Measurements from ENCODE around the gene DKK3.

DKK3 gene

DNA sequence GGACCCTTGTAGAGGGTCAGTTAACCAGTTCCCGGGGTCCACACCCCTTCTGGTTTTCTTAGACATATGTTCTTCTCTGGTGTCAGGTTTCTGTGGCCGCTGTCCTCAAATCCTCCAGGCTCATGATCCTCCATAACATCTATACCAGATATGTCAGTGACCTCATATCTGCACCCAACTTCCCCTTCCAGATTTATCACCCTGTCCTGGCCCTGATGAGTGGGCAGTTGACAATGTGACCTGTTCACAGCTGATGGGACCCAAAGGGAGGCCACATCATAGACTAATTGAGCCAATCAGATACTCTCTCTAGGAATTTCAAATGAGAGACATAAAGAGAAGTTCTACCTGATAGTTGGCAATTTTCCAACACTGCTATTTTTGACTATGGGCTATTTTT is 5.1 kb downstream of the DKK3 start:
- DNase-seq = no peak

DNA sequence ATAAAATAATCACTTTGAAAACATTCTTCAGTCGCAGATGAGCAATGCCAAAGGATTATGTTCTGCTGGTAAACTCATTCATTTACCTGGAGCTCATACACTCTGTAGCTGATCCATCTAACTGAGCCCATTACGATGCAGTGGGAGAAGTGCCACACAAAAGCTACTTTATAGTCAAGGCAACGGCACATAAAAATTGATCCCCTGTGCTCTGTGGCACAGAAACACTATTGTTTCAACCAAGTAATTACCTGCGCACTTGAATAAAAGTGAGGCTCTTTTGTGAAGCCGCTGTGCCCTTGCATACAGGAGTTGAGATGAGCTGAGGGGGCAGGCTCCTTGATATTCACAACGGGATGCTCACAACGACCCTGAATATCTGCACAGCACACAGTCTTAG is 7.2 kb downstream of the DKK3 start:
- DNase-seq = peak; percentile 29

DNA sequence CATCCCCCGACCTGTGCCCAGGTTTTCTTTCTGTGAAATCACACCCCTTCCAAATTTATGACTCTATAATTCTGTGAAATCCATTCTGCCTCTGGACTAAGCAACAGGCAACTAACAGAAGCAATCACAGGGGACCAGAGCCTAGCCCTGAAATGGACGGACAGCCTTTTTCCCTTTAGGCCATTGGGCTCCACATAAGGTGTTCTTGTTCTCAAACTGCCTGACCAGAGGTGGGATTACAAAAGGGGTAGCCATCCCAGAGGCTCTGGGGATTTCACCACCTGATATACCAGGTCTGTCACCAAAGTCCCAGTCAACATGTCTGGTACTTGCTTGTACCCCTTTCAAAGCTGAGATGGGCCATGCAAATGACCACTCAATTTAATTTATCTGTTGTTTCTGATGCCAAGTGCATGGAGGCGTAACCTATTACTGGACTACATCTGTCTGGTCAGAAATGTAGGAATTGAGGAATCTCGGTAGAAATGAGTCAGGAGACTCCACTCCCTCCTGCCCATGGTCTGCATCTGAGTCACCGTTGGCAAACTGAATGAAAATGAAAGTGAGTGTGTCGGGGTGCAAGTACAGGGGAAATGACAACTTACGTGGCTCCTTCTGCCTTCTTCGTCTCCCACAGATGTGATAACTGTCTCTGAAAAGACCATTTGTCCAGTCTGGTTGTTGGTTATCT is 10.2 kb downstream of the DKK3 start:
- DNase-seq = no peak

DNA sequence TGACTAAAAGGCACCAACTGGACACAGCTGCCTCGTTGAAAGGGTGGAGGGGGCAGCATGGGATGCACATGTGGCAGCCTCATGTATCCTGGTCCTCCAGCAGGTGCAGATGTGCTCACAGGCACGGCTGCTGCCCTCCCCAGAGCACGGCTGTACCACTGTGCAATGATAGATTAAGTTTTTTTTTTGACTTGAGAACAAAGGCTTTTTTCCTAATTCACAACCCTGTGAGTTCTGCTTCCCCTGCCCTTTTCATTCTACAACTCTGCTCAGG is 11.4 kb downstream of the DKK3 start:
- DNase-seq = no peak

DNA sequence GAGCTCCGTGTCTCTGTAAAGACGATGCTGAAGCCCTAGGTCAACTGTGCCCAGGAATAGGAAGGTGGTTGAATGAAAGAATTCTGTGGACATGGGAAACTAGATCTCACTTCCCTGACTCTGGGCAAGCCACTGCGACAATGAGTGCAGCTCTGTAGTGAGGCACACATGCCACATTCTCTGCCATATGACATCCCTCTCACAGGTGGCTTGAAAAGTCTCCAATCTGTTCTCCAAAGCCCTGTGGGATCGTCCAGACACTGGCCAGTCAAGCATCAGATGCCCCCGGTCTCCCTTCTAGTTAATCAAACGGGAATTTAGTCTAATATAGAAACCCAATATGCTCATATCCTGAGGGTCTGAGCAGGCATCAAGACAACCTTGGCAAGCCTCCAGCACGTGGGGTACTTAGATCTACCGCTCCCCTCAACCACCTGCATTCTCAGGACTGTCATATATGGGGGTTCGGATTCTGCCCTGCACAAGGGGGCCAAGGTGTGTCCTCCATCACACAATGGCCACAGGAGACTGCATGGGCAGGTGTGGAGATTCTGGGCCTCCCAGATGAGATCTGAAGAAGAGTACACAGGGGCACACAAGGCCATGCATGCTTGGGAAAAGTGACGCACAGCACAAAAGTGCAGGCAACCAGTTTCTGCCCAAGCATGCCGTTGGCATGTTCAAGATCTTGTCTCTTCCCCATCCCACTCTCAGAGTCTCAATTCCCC is 11.9 kb downstream of the DKK3 start:
- DNase-seq = no peak

DNA sequence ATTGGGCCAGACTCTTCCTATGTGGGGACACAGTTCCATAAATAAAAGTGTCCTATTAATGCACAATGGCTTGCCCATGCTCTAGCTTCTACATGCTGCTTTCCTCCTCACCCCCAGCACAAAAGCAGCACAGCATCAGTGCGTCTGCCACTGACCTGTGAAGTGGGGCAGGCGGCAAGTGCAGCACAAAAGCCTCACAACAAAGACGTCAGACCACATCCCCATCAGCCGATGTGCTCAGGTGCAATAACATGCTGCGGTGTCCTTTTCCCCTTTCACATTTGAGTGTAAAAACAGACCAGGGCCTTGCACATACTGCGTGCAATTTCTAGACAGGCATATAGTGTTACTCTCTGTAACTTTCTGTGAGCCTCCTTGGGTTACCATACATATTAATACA is 12.8 kb downstream of the DKK3 start:
- no peak for DNase-seq

DNA sequence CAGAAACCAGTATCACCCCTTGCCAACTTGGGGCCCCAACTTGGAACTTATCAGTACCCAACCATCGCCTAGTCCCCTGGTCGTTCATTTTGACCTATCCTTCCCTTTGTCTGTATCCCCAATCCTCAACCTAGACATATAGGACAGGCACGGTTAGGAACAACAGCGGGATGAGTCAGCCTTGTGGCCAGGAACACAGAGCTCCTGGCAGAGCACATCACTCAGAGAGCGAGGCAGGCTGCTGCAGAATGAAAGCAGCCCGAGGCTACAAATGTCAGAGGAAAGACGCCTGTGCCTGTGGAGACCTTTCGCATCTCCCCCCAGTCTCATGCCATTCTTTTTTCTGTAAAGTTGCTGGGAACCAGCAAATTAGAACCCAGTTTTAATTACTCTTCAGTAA is 14.6 kb downstream of the DKK3 start:
- DNase-seq = no peak

DNA sequence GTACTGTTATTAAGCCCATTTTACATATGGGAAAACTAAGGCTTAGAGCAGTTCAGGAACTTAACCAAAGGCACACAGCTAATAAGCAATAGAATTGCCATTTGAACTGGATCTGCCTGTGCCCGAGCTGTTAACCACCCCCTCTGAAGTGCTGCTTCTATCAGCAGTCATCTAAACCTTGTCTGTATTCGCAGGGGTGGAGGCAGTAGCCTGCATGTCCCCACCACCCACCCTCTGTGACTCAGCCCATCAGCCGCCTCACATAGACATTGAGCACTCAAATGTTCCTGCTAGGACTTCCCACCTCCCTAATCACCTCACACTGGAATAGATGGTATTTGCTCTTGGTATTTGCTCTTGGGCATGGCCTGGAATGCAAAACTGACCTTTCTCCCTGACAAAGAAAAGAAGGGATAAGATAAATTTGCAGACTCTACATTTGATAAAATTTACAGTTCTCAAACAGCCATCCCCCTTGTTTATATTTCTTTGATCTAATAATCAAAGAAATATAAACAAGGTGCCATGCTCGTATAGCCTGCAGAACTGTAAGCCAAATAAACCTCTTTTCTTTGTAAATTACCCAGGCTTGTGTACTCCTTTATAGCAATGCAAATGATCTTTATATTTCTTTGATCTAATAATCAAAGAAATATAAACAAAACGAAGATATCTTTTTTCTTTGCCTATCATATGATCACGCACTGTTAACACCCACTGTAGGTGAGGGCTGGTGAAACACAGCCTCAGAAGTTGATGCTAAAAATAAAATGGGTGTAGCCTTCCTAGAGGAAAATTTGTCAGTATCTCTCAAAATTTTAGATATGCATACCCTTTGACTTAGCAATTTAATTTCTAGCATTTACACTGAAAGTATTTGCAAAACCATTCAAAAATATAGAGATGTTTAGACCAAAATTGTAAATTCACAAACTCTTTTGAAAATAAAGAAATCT is 15.9 kb downstream of the DKK3 start:
- no peak for DNase-seq

DNA sequence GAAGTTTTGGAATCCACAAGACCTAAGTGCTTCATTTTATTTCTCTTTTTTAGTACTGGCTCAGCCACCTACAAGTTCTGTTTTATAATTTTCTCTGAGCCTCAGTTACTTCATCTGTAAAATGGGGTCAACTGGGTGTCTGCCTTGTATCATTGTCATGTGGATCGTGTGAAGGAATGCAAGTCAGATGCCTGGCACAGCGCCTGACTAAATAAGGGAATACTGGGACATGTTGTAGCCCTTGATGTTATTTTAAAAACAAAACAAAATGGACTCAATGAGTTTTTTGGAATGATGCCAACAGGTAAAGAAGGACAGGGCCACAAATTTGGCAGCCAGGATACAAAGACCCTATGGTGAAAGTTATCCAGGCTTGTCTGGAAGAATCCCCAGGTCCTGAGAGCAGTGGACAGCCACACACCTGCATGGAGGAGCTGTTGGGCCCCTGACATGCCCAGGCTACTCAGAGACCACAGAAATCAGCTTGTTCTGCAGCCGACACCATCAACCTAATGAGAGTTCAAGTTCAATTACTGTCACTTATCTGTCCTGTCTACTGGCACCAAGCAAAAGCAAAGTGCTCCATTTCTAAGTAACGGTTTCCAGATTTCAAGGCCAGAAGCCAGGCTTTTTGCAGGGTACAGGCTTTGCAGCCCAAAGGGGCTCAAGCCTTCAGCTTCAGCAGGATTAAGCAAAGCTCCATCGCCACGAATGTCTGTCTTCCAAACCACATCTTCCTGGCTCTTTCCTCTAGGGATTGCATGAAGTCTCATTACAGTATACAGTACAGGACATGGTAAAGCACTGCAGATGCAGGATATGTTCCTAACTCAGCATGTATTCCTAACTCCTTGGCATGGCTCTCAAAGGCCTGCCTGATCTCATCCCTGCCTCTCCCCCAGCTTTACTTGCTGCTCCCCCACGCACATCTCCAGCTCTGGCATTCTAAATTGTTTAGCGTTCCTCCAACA is 18.4 kb downstream of the DKK3 start:
- no peak for DNase-seq

DNA sequence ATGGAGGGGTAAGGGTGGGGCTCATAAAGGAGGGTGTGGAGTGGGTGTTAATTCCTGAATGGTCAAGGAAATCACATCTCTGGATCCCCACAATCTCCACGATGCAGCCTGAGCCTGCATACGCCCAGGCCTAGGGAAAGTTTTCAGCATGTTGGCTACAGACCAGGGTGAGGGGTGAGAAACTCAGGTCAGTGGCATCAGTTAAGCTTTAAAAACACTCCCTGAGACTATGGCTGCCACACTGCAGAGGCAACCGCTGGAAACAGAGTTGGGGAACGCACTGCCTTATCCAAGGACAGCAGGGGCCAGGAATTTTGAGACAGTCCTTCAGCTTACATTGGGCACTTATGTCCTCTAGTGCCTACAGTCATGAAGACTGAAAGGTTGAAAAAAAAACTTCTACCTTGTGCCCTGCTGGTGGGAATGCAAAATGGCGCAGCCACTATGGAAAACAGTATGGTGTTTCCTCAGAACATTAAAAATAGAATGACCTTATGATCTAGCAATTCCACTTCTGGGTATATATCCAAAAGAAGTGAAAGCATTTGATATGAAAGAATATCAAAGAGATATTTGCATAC is 19.7 kb downstream of the DKK3 start:
- DNase-seq = no peak

DNA sequence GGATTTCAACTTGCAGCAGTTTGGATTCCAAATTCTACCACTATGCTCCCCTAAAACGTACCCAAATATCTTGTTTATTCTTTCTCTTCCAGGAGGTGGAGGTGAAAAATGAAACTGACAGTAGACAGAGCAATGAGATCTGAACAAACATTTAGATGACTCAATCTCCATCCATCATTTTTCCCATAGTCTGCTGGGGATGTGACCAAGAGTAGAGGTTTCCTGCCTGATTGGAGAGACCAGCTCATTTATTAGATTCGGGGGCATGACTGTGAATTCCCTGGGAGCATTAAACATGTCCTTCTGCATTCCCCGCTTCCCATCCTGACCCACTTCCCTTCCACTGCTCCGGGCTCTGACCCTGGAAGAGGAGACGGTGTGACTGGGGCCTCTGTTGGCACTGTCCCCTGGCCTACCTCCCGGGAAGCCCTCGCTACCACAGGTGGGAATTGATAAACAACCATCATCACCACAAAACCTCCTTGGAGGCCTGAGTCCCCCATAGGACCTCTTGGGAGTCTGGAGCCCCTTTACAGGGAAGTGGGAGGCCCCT is 20.3 kb downstream of the DKK3 start:
- no peak for DNase-seq

DNA sequence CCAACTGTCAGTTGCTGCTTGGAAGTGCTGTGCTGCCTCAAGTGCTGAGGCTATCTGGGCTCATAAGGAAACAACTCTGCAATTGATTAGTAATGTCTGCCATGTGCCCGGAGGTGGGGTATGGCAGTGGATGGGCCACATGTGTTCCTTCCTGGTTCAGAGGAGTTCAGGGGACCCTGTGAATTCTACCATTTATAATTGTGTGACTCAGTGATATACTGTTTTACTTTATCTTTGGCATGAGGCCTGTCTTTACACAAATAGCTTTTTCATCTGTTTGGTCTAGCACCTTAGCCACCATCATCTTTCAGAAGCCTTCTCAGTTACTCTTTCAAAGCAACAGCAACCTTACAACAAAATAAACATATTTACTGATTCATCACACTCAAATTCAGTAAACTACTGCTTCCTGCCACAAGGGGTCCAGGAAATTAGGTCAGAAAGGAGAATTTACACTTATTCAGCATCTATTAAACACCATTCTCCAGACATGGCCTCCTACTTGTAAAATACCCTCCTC is 20.9 kb downstream of the DKK3 start:
- no peak for DNase-seq

DNA sequence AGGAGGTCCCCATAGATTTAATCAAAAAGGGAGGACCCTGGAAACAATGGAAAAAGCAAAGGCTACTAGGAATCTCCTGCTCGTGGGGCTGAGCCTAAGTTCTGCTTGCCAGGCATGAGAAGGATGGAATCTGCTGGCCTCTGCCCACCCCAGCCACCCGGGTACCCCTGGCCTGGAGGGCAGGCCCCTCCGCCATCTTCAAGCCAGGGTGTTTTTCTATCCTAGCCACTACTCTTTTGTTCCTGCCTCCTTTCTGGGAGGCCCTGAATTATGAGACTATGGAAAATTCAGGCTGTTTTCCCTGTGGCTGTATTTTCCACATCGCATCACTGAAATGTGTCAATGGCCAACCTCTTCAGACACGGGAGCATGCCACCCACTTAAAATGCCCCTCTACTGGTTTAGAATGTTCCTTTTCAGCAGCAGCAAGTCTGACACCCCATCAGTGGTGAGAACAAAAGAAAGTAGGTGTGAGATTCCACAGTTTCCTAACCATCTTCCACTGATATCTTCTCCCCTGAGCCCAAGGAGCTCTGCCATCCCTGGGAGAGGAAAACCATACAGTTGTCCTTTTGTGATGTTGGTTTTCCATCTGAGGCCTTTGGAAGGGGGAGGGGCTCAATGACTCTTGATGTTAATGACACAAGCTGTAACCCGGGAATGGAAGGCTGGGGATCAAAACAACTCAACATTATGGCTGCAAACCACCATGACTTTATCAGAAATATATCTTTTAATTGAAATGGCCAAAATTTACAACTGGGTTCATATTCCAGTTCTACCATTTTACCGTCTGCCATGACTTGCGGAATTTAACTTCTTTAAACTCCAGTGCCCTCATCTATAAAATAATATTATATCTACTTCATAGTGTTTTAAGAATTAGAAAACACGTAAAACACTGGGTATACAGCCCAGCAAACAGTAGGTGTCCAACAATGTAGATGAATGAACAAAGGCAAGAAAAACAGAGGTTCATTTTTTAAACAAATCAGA is 22.2 kb downstream of the DKK3 start:
- DNase-seq = no peak

DNA sequence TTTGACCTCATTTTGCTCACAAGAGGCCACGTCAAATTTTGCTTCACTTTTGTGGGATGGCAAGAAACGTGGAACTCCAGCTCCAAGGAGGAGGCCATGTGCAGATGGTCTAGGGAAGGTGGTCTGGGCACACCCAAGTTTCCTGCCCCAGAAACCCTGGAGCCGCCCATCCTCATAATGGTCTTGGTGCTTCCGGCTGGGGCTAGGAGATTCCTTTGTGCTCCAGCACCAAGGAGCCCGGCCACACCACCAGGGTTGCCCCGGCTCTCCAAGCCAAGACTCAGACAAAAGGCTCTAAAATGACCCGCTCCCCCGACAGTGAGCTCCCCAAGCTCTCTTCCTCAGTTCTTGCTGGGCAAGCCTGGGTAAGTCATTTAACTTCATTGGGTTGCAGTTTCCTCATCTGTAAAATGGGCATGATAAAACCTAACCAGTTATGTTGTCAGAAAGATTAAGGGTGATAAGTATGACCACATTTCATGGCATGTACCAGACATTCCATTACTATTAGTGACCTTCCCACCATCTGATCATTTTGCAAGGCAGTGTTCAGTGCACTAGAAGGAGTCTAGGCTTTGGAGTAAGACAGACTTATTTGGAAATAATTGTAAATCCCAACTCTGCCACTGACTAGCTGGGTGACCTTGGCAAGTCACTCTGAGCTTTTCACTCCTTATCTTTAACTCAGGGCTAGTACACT is 23.3 kb downstream of the DKK3 start:
- no peak for DNase-seq

DNA sequence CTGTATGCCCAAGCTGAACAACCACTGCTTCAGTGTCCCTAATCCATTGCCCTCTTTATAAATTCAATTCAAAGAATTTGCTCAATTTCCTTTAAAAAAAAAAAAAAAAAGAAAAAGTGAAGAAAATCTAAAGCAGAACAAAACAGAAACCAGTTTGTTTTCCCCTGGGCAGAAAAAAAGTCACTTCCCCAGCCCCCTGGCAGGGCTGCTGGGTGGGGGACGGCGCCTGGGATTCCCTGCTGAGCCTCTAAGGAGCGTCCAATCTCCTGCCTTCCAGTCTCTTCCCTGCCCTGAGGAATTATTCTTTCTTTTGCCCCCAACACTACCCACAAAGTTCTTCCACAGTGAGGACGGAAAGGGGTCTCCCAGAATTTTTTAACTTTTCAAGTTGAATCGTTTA is 23.9 kb downstream of the DKK3 start:
- no peak for DNase-seq

DNA sequence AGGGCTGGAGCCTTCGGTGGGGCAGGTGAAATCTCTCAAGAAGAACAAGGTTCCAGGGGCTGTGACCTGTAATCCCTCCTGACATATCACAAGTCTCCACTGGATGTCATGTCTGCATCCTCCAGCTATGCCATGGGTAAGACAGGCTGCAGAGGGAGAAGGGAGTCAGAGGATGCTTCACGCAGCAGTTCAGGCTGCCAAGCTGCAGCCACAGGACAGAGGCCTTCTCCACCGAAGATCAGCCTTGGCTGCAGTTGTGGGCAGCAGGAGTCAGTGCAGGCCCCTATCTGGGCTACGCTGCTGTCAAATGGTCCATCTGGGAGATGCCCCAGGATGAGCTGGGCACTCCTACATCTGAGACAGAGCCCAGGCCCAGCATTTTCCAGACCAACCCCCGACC is 25.0 kb downstream of the DKK3 start:
- DNase-seq = no peak

DNA sequence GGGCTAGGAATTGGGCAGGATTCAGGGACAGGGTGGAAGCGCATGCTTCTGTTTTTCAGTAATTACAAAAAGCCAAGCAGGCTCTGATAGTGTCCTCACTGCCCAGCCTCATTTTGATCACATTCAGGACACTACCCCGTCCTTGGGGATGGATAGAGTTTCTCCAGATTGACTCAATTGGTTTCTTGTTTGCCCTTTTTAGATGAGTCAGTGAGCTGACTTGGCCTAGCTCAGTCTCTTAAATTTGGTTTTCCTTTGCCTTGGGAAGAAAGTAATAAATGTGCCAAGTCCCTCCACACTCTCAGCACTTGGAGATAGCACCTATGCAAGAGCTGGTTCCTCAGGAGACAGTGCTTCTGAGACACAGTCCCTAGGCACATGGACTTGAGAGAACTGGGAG is 25.5 kb downstream of the DKK3 start:
- no peak for DNase-seq

DNA sequence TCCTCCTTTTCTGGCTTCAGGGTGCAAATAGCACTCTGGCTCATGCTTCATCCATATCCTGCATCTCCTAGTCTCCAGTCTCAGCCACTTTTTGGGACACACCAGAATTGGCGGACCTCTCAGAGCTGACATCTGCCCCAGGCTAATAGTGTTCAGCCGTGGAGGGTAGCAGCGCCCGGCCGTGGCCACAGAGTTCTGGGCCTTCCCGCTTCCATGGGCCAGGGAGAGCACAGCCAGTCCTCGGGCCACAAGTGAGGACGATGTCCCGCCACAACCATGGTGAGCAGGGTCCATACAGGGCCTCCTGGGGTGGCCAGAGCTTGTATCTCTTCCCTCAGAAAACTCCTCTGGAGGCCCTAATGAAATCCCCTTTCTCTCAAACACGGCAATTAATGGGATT is 26.0 kb downstream of the DKK3 start:
- no peak for DNase-seq

DNA sequence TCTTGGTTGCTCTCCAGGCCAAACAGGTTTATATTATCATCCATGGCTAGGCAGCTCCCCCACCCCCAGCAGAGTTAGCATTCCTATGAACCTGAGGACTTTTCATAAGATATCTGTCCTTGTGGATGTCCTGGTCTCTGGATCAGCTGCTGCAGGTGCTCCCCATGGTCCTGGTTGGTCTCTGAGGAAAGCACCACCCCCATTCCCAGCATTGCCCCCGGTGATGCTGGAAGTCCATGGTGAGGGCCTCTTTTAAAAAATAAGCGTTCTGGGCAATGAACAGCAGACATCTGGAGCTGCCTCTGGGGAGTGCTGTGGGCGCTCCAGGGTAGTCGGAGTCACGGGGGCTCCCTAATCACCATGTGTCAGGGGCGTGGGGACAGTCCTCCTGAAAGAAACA is 26.6 kb downstream of the DKK3 start:
- no peak for DNase-seq

DNA sequence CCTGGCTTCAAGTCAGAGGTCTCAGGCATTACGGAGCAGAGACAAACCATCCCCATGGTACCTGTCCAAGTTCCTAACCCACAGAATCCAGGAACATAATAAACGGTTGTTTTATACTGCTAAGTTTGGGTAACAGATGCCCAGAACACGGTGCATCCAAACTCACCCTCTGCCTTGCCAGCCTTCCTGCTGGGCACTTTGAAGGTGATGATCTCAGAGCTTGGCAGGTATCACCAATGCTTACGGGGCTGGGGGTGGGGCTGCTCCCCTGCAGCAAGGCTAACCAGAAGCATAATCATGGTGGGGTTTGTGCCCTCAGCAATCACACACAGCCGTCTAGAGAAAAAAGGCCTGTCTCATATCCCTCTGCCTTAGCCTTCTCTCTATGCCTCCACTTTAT is 27.1 kb downstream of the DKK3 start:
- DNase-seq = no peak
